Measurements from ENCODE around the gene PLAC9.
A peak's percentile ranks its signal among the peaks of the same experiment; 100 is the strongest.

Gene PLAC9

DNA sequence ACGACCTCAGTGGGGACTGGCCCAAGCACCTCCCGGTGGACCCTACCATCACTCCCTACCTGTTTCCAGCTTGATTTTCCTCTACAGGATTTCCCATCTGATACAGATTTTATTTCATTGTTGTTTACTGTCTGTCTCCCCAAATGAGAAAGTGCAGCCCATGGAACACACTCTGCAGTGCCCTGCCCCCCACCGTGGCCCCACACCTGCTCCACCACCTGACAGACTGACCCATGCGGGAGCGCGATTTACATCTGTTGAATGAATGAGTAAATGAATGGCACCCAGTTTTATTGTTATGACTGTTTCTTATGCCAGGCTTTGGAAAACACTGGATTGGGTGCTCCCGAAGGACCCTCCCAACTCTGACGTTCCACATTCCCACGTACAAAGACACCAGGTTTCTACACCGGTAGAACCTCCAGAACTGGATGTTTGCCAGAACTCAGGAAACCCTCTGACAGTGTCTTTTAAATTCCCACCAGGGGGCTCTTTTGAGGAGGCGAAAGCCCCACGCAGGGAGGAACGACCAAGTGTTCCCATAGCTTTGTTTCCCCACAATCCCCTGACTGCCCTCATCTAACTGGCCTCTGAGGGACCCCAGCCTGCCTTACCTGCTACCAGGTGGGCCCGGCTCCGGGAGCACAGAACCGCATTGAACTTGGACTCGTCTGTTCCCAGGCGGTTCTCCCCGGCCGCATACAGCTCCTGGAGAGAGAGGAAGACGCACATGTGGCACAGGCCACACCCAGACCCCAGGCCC is 29.0 kb downstream of the PLAC9 start:
- DNase-seq, result no peak

DNA sequence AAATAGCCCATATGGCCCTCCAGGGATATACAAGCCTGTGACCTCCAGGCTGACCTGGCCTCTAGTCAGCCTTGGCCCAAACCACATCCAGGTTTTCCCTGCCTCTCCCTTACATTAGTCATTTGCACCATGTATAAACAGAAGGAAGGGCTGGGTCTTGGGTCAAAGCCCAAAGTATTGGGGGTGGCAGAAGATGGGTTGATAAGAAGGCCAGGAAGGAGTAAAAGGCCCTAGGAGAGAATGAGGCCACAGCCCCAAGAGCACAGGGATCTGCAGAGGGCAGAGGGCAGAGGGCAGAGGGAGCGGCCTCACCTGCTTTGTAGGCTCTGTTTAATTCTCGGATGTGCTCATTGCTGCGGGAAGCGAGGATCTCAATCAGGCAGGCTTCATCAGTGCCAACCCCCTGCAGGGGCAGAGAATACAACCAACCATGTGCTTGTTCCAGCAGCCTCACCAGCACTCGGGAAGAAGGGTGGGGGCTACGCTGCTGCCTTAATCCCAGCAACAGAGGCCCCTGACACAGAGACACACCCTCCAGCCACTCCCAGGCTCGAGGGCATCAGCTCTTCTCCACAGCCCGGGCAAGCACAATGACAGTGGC is 31.3 kb downstream of the PLAC9 start:
- no peak for DNase-seq

DNA sequence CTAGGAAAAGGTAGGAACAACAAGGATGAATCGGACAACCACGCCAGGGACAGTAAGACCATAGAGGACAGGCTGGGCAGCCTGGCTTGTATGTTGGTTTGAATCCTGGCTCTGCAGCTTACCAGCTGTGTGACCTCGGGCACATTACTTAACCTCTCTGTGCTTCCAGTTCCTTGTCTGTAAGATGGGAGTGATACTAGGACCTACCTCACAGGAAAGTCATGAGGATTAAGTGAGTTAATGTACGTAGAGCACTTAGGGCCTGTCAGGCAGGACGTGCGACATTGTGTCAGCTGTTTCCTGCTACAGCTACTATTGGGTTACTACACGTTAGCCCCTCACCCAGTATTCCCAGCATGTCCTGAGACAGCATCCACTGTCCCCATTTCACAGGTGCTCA is 32.1 kb downstream of the PLAC9 start:
- DNase-seq, result no peak

DNA sequence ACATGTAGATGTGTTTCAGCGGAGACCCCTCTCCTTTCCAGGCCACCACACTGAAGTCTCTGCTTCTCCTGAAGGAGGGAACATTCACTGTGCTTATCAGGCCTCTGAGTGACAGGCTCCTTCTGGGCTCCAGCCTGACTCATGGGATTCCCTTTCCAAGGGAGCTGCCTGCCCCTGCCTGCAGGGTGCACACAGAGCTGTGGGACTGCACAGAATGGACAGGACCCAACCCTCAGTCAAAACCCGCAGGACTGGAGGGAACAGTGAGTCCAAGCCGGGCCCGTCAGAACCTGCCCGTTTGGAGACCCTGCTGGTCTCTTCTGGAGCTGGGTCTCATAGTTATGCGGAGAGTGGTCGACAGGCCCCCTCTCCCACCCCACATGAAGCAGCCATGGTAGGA is 32.6 kb downstream of the PLAC9 start:
- no peak for DNase-seq

DNA sequence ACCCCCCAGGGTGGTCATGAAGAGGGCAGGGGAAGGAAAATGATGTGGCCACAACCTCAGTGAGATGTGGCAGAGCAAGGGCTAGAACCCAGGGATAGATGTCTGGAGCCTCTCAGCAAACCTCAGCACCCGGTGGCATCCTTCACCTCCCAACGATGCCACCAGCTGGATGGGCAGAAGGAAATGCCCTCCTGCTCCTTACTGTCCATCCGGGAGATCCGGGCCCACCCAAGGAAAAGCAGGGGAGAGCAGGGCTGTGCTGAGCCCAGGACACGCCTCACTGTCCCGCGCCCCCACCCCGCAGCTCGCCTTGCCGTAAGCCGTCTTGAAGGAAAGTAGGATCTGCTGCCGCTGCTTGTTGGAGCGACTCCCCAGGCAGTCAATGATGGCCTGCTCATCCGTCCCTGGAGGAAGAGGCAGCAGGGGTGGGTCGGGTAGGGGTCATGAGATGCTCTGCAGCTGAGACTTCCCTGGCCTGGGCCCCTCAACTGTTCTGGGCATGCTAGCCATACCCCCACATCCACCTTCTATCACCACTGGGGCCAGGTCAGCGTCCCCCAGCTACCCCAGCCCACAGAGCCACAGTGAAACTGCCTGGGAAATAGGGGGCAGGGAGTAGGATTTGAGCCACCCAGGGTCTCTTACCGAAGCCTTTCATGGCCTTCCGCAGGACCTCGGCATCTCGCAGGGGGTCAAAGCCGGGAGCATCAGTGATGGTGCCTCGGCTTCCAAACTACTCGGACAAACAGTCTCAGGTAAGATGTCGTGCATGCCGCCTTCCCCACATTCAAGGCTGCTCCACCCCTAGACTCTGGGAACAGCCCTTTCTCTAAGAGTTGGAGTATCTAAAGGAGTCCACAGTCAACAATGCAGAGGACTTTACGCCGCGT is 34.3 kb downstream of the PLAC9 start:
- DNase-seq, result no peak

DNA sequence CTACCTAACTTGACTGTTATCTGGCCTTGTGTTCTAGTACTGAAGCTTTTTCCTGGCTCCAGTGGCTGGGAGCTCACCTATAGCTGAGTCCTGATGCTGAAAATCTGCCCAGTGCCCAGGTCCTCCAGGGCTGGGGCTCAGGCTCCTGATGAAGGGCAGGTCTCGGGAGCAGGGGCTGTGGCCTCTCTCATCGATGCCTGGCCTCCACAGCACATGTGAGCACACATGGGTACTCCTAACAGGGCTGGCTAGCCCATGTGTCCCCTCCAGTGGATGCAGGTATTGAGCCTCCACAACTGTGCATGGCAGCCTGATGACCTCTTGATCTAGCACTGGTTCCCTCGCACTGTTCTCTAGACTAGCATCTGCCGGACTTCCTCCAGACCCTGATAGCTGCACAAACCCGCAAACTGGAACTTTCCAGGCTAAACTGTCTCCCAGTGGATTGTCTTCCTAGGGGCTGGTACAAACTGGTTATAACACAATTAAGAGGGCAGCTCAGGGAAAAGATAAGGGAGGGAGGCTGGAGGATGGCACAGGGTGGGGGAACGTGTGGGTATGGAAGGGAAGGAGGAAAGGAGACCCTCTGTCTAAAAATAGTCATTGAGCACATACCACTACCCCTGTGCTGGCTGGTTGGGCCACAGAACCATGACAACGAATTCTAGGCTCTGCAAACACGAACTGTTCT is 35.1 kb downstream of the PLAC9 start:
- no peak for DNase-seq

DNA sequence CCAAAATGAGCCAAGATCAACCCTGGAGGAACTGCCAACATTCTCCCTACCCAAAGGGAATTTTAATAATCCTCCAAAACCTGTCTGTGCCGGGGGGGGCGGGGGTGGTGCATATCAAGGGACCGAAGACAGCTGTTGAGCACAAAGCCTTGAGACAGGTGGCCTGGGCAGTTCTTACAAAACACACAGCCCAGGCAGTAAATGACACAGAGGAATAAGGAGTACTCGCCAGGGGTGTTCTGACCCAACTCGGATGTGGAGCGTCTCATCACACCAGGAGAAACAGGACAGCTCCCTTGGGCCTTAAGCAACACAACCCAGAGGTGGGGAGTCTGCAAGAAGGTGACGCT is 35.6 kb downstream of the PLAC9 start:
- no peak for DNase-seq

DNA sequence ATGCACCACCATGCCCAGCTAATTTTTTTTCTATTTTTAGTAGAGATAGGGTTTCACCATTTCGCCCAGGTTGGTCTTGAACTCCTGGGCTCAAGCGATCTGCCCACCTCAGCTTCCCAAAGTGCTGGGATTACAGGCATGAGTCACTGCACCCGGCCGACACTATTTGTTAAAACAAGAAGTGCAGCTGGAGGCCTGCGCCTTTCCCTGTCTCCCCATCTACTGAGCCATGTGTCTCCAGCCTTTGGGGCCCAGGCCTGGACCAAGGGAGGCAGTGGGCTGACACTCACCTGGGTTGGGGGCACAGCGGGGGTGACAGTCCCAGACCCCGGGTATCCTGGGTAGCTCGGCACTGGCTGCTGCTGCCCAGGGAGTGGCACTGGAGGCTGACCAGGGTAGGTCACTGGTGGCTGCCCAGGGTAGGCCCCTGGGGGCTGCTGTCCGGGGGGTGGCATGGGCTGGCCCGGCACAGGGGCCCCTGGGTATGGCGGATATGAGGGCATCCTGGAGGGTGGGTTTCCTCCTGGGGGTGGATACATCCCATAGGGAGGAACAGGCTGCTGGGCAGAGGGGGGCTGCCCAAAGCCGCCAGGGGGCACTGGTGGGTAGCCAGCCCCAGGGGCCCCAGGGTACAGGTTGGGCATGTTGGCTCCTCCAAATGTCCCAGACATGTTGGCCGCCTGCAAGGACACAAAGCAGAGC is 36.3 kb downstream of the PLAC9 start:
- peak; percentile 32 for DNase-seq

DNA sequence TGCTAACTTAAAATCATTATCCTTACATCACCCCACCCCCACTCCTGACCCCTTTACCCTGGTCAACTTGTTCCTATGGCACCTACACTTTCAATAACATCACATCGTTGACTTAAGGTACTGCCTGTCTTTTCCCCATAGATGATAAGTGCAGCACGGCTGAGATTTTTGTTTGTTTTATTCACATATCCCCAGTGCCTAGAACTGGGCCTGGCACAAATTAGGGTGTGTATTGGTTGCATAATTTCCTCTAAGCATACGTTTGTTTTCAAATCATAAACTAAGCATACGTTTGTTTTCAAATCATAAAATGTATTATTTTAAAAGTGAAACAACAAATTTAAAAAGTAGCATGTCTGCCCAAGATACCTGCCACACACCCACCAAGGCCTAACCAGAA is 37.5 kb downstream of the PLAC9 start:
- no peak for DNase-seq

DNA sequence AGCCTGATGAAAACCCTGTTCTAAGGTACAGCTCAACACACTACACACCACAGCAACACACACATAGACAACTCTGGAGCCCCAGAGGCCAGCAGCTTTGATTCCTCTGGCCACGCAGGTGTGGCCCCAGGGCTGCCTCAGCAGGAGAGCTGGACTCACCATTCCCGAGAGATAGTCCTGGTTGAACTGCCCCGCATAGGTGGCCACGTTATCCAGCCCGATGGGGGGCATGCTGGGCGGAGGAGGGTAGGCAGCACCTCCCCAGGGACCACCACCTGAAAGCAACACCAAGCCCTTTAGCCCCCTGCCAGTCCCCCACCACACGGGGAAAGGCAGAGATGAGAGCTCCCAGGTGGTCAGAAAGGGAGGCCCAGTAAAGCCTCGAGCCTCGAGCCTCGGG is 38.1 kb downstream of the PLAC9 start:
- DNase-seq, result no peak

DNA sequence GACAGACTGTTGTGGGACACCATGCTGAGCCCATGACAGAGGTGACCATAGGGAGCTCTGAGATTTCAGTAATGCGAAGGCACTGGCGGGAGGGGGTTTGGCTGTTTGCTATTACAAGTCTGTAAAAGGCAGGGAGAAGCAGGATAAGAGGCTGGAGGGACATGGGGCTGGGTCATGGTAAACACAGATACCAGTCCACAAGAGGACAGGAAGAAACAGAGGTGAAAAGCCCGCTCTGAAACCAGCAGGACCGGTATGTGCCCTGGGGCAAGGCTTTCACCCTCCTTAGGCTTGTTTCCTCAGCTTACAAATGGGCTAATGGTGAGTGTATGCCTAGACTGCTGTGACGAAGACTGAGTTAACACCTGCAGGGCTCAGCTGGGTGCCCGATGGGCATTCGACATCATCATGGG is 38.7 kb downstream of the PLAC9 start:
- DNase-seq, result no peak

DNA sequence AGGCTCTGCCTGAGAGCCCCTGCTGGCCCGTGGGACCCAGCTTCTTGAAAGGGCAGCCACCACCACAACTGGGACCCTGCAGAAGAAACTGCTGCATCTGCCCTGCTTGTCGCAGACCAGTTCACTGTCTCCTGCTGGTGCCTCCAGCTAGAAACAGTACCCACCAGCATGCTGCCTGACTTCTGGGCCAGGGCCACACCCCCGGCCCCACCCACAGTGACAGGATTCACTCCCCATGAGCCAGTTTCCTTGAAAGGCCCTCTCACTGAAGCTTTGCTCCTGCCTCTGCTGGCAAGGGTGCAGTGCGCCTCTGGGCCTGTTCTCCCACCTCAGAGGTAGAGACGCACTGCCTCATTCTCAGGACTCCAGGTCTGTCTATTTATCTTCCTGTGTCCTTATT is 40.4 kb downstream of the PLAC9 start:
- DNase-seq, result no peak

DNA sequence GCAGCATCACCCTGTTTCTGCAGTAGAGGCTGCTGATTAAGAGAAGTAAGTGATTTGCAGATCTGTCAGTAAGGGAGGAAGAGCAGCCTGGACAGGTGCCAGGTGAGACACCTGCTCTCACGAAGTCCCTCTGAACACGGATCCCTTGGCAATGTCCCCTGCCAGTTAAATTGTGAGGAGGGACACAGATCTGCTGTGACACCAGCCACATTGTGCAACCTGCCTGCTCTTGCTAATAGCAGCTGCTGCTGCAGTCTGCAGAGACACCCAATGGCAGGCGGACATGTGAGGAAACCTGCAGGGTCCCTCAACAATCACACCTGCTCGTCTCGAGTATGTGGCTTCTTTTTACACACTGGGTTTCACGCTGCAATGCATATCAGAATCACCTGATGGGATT is 40.9 kb downstream of the PLAC9 start:
- no peak for DNase-seq

DNA sequence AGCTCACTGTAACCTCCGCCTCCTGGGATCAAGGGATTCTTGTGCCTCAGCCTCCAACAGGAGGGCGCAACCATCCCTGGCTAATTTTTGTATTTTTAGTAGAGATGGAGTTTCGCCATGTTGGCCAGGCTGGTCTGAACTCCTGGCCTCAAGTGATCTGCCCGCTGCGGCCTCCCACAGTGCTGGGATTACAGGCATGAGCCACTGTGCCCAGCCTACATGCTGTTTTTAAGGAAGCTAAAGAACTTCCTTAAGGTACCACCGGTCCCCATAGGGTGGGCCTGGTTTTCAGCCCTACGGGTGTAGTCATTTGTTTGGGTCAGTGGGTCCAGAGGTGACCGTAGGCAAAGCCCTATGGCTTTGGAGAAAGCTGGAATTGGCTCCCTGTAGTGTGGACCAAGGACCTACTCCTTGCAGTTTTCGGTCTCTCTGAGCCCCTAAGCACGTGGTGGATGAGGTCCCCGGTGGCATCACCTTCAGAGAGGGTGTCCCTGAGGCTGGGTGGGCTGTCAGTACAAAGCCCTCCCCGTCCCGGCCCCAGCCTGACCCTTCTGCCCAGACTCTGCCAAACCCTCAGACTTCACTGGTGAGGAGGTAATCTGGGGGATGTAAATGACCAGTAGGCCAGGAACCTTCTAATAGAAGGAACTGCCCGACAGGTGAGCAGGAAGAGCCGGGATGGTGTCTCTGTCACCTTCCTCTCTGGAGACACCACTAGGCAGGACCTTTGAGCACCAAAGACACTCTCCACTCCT is 42.3 kb downstream of the PLAC9 start:
- DNase-seq, result no peak

DNA sequence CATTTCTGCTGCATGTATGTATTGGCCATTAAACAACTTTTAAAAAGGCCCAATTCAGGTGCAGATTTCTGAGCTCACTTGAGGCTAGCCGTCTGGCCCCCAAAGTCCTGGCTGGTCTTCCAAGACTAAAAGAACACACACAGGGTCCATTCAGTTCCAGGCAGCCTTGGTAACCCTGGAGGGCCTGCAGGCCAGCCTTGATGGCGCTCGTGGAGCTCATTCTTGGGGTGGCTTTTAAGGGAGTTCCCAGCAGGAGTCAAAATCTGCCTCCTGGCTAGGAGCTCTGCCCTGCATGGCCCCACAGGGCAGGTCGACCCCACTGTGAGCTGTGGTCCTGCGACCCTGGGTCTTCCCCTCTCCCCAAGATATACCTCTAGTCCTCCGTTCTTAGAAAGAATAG is 44.0 kb downstream of the PLAC9 start:
- no peak for DNase-seq

DNA sequence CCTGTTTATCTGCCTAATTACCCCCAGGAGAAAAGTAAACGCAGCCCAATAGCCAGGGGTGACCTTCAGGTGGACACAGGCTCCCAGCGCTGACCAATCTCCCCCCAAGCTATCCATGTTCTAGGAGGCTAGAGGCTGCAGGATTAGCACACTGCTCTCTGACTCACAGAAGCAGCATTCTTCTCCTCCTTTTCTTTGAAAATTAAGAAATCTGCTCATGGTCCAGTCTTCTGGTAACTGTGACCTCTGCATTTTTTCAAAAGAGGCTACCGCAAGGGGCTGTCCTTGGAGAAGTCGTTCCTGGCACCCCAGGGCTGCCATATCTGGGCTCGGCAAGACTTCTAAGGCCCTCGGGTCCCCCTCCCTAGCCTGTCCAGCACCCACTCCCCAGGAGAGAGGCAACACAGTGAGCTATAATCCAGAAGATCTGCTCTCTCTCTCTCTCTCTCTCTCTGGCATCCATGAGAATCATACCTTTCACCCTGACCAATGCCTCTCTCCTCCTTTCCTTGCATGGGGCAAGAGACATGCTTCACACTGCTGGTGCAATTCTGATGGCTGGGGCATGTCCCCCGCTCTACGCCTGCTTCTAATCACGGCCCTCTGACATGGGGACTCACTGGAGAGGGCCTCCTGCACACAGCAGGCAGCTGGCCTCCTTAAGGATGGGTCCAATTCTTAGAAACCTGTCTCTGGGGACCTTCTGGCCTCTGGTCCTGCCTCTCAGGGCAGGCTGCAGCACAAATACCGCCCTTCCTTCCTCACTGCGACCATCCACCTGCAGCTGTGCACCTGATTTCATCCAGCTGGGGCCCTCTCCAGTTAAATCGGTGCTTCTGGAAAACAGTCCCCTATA is 45.5 kb downstream of the PLAC9 start:
- DNase-seq, result no peak

DNA sequence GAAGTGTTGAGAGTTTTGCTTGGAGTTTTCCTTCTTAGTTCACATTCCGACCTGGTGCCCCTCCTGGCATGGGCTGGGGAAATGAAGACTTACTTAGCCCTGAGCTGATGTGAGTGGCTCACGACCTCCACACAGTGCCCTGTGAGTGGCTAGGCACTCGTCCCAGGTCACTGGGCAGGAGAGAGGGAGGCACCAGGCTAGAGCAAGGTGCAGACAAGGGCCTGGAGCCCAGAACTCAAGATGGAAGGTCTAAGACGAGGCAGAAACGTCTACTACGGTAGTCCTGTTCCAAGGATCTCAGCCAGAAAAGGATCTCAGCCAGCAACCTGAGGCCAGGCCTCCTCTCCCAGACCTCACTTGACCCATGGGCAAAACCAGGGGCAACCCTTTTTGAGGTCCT is 50.5 kb downstream of the PLAC9 start:
- no peak for DNase-seq

DNA sequence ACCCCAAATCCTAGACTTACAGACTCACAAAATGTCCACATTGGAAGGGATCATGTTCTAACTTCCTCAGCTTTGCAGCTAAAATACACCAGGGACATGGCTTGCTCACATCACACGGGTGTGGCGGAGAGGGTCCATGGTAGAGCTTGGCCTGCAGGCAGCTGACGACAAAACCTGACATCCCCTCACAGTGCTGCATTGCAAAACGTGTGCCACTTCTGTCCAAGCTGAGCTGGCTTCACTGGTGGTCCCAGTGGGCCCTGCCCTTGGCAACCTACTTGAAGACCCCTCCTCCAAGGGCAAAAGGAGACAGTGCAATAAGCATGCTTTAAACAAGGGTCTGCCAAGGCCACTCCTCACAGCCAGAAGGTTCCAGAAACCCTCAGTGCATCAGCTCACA is 50.9 kb downstream of the PLAC9 start:
- no peak for DNase-seq

DNA sequence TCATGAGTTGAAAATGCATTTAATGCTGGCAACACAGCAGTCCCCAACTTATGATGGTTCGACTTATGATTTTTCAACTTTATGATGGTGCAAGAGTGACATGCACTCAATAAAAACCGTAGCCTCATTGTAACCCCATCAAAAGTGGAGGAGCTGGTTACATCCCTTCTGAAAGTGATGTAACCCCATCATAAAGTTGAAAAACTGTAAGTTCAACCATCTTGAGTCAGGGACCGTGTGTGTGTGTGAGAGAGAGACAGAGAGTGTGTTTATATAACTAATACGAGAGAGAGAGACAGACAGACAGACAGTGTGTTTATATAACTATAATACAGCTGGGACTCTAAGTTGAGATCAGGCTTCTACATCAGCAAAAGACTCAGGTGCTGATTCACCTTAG is 51.8 kb downstream of the PLAC9 start:
- DNase-seq, result no peak

DNA sequence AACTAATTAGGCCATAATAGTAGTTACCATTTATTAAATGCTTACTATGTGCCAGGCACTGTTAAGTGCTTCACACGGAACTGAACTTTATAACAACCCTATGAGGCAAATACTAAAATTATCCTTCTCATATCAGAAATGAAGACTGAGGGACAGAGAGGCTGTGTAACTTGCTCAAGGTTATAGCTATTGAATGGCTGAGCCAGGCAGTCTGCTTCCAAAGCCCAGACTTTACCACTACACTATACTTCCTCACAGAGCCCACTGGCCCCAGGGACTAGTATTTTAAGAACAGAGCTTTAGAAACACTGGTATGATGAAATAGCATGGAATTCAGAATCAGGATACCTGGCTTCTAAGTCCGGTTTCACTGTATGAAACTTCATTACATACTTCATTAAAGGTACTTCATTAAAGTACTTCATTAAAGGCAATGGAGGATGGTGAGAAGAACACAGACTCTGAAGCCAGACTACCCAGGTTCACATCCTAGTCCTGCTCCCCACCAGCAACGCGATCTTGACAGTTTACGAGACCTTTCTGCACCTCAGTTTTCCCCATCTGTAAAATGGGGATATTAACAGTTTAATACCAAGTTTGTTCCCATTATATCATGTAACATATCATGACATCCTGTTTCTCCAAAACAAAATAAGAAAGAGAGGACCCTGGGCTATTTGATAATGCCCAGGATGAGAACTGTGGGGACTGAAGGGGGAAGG is 53.2 kb downstream of the PLAC9 start:
- no peak for DNase-seq

All from CD4-positive, alpha-beta T cell treated with Interleukin-12 subunit alpha and Interleukin-12 subunit beta, for 1 hour (primary cell).